HG03354 (cell line): Measurements from ENCODE around the gene ITFG2.

ENCODE experiments used
- ATAC-seq: cut with Tn5 transposase; IDR thresholded peaks from one replicate; pipeline ENCODE4 v1.9.1; 2021; ENCODE audit warnings: mild to moderate bottlenecking; ENCODE audit not compliant: unreplicated experiment, poor library complexity, severe bottlenecking

ITFG2 gene

DNA sequence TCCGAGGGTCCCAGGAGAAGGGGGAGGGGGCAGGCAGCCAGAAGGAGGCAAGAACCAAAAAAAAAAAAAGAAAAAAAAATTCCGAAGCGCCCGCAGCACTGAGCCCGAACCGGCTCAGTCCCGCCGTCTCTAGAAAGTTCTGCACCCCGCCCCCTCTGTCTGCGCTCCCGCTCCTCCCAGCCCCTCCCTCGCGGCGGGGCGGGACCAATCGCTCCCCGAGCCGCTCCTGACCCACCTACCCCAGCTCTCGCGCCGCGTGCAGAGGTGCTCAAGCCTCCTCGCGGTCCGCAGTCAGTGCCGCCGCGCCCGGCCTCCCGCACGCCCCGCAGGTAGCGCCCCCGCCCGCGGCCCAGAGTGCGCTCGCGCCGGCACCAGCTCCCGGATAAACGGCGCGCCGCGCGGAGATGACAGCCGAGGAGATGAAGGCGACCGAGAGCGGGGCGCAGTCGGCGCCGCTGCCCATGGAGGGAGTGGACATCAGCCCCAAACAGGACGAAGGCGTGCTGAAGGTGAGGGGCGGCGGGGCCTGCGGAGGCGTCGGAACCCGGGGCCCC, 17.7 kb upstream of the ITFG2 start, which contains the start of gene FKBP4:
FKBP4 (plus strand) TSS at position 235 of the 554 bp plus-strand sequence; CDS start at position 405, 170 bp downstream.
- ATAC-seq = peak; percentile 81

DNA sequence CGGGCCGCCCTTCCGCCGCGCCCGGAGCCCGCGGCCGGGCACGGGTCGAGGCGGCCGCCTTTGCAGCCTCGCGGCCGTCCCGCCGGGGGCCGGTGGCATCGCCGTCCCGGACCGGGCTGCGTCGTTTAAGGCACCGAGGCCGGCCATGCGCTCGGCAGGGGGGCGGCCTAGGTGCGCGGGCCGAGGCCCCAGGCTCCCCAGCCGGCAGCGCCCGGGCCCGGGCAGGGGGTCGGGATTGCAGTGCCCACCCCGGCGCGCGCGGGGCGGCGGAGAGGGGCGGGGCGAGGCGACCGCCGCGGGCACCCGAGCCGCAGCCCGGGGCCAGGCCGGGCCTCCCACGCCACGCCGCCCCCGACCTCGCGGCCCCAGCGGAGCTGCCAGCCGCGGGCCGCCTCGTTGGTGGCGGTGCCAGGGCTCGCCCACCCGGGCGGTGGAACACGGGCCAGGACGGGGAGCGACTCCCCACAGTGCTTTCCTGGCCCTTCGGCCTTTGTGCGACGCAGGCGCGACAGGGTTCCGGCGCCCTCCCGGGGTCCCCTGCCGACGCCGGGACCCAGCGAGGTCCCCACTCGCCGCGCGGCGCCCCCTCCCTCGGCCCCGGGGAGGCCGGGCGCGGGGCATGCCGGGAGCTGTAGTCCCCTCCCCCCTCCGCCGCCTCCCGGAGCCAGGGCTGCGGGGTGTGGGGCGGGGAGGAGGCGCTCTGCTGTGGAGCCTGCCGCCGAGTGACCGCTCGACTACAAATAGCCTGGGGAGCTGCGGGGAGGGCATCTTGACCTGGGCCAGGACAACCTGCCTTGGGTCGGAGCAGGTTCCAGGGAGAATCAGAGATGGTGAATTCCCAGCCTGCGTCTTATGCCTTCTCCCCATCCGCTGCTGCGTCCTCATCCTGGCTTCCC, 16.9 kb upstream of the ITFG2 start:
- ATAC-seq = peak; percentile 77

- ATAC-seq = no peak
Observed at GRCh38 chr12:2796187-2796666, 16.2 kb upstream of the ITFG2 start.

DNA sequence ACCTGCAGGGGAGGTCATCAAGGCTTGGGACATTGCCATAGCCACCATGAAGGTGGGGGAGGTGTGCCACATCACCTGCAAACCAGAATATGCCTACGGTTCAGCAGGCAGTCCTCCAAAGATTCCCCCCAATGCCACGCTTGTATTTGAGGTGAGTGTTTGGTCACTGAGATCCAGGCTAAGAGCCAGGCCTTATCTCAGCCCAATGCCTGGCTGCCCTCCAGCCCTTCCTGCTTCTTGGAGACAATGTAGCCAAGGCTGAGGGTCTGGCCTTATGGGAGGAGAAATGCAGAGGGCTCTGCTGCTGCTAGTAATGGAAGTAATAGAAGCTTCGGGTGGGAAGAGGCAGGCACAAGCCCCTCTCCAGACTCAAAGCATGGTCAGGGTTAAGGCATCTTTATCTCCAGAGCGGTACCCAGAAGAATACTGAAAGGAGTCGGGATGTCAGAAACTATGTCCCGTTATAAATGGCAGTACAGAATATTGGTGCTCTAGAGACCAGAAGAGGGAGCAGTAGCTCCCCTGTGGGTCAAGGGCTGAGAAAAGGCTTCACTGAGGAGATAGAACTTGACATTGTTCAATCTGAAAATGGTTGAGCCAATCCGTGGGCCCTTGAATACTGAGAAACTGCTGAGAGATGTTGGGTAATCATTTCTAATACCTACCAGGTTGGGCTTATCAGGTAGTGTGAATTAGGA, 14.6 kb upstream of the ITFG2 start:
- ATAC-seq = no peak

- ATAC-seq = no peak
Observed at GRCh38 chr12:2800046-2800570, 12.4 kb upstream of the ITFG2 start.

GRCh38 chr12:2801044-2801783, 11.3 kb upstream of the ITFG2 start:
- ATAC-seq = no peak

DNA sequence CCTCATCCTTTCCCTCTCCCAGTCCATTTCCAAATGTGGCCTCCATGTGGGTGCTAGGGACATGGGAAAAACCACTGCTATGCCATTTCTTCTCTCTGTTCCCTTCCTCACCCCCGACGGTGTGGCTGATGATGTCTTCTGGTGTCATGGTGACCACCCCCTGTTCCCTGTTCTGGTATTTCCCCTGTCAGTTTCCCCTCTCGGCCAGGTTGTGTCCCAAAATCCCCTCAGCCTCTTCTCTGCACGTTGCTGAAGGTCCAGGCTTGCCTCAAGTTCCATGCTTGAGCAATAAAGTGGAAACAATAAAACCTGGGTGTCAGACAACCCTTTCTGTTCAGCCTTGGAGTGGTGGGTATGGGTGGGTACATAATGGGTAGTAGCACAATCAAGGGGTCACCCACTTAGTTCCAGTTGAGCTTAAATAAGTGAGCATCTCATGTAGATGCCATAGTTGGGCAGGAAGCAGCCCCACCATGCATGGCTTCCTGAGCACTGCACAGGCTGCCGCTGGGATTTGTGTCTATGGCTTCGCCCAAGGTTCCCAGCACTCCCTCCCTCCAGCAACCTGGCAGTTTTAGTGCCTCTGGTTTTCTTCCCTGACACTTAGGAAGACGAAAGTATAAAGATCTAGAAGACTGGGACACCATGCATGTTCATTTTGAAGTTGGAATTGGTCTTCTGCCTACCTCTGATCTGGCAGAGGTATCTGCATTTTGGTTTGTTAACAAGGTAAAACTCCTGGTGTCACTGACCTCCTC, 8.7 kb upstream of the ITFG2 start:
- no peak for ATAC-seq

DNA sequence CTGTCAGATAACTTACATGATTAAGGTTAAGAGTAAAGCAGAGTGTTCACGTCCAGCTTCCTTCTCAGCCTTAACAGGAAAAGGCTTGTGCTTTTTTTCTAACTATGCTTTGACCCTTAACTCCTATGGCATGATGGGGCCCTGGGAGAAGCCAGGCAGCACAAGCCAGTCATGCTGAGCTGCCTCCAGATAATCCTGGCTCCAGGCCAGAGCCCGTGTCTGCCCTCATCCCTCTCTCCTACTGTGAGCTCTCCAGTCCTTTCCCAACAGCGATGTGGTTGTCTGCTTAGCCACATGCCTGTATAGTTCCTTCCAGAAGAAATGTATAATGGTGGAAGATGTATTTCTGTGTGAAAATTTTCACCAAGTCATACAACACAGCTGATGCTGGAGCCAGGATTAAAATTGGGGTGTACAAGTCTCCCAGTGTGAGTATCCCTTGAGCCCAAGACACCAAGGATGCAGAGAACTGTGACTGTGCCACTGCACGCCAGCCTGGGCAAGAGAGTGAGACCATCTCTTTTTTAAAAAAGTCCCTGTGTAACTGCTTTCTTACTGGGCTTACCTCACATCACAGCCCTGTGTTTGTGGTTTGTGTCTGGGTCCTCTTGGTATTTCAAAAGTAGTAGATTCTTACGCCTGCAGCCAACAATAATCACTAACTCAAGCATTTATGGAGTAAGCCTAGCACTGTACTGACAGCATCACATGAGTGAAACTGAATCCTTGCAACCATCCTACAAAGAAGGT, 7.9 kb upstream of the ITFG2 start:
- no peak for ATAC-seq

GRCh38 chr12:2805143-2805520, 7.3 kb upstream of the ITFG2 start:
- no peak for ATAC-seq

GRCh38 chr12:2806700-2807099, 5.8 kb upstream of the ITFG2 start:
- ATAC-seq = no peak

GRCh38 chr12:2811801-2812200, 667 bp upstream of the ITFG2 start:
- ATAC-seq = no peak

DNA sequence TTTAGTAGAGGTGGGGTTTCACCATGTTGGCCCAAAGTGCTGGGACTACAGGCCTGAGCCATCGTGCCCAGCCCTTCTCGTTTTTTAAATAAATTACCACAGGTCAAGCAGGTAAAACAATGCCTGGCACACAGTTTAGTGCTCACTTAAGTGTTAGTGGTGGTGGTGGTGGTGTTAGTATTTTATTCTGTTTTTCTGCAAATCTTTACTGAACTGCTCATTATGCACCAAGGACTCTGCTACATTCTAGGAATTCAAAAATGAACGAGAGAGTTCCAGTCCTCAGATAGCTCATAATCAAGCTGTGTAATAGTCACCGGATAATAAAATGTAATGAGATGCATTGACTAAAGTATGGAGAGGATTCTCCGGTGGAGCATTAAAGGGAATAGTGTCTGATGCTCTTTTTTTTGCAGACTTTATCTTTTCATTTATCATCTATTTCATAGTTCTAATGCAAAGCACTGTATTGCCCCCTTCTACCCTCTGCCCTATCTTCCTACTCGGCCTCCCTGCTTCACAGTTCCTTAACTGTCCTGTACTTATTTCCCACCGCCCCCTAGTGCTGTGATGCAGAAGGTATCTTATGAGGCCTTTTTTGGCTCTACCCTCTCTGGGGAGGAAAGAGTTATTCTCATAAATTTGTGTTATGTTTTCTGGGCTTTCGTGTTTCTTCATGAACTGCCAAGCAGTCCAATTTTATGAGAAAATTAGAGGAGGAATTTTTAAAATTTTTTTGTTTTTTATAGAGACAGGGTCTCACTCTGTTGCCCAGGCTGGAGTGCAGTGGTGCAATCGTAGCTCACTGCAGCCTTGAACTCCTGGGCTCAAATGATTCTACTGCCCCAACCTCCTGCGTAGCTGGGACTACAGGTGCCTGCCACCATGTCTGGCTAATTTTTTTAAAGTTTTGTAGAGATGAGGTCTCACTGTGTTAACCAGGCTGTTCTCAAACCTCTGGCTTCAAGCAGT, 1.0 kb downstream of the ITFG2 start:
- ATAC-seq = peak; percentile 36

DNA sequence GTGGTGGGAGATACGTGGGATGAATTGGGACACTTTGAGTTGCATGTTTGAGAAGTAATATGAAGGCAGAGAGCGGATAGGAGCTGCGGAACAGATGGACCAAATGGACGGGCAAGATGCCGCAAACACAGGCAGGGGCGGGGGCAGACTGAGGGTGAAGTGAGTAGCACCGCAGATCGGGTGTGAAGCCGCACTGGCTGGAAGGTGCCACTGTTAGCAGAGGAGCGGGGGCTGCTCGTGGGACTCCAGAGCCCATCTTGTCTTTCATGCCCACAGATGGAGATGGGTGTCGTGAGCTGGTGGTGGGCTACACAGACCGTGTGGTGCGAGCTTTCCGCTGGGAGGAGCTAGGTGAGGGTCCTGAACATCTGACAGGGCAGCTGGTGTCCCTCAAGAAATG, 7.3 kb downstream of the ITFG2 start:
- no peak for ATAC-seq

DNA sequence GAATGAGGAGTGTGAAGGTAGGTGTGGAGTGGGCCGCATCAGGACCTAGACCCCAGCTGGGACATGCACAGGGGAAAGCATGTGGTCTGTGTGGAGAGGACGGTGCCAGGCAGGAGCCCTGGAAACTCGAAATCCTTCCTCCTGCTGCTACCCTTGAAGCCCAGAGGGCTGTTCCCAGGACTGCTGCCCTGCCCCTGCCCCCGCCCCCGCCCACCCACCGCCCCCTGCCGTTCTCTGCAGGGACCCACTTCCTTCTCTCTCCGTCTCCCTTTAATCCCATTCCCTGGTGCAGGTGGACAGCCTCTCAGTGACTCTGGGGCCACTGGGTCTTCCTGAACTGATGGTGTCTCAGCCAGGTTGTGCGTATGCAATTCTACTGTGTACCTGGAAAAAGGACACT, 8.0 kb downstream of the ITFG2 start:
- no peak for ATAC-seq

GRCh38 chr12:2823483-2823882, 11.0 kb downstream of the ITFG2 start:
- no peak for ATAC-seq

GRCh38 chr12:2824541-2824940, 12.1 kb downstream of the ITFG2 start:
- no peak for ATAC-seq

- no peak for ATAC-seq
Observed at GRCh38 chr12:2825132-2825531, 12.7 kb downstream of the ITFG2 start.
